Ovary (tissue), 3 donors: ENCODE measurements around the gene PRAMEF8.
"Not testable (repeated sequence)": the region's sequence is repeated elsewhere in the genome, so short reads cannot be mapped to it uniquely, and the experiment has no call there.

ENCODE experiments used
- POLR2A ChIP-seq: fragments of 450-650 bp; IDR thresholded peaks from one replicate; pipeline ENCODE4 v1.6.1; 2017; ENCODE audit warnings: antibody characterized with exemption, mild to moderate bottlenecking, moderate library complexity
- TF ChIP-seq, protein P1 (sequence below), 3 donors: fragments of 450-650 bp in 2 of 3; fragments of 200-600 bp in 1 of 3; IDR thresholded peaks; one replicate each; pipeline versions ENCODE4 v1.5.1 to v1.8.0; 2016 to 2022; ENCODE audit warnings: antibody characterized with exemption in 3 of 3, mild to moderate bottlenecking in 1 of 3
- donor health status: DM: no; HTN: no; CAD: no.

DNA sequence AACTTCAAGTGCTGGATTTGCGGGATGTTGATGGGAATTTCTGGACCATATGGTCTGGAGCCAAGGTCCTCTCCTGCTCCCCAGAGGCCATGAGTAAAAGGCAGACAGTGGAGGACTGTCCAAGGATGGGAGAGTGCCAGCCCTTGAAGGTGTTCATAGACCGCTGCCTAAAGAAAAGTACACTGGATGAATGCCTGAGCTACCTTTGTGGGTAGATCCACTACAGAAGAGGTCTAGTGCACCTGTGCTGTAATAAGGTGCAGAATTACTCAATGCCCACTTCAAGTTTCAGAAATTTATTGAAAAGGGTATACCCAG, 38.4 kb downstream of the PRAMEF8 start:
- TF ChIP-seq, protein P1, sequence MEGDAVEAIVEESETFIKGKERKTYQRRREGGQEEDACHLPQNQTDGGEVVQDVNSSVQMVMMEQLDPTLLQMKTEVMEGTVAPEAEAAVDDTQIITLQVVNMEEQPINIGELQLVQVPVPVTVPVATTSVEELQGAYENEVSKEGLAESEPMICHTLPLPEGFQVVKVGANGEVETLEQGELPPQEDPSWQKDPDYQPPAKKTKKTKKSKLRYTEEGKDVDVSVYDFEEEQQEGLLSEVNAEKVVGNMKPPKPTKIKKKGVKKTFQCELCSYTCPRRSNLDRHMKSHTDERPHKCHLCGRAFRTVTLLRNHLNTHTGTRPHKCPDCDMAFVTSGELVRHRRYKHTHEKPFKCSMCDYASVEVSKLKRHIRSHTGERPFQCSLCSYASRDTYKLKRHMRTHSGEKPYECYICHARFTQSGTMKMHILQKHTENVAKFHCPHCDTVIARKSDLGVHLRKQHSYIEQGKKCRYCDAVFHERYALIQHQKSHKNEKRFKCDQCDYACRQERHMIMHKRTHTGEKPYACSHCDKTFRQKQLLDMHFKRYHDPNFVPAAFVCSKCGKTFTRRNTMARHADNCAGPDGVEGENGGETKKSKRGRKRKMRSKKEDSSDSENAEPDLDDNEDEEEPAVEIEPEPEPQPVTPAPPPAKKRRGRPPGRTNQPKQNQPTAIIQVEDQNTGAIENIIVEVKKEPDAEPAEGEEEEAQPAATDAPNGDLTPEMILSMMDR (IDR thresholded peaks at IDR 0.05) = not testable (repeated sequence)
- not testable (repeated sequence) for TF ChIP-seq POLR2A
